HG03565 (cell line): ENCODE measurements around the gene COQ10A.
A peak's percentile ranks its signal among the peaks of the same experiment; 100 is the strongest.
"Not testable (repeated sequence)": the region's sequence is repeated elsewhere in the genome, so short reads cannot be mapped to it uniquely, and the experiment has no call there.

Source experiments
- ATAC-seq: cut with Tn5 transposase; IDR thresholded peaks from one replicate; pipeline ENCODE4 v1.9.1; 2021; ENCODE audit warnings: mild to moderate bottlenecking, moderate library complexity; ENCODE audit not compliant: unreplicated experiment

COQ10A gene

DNA sequence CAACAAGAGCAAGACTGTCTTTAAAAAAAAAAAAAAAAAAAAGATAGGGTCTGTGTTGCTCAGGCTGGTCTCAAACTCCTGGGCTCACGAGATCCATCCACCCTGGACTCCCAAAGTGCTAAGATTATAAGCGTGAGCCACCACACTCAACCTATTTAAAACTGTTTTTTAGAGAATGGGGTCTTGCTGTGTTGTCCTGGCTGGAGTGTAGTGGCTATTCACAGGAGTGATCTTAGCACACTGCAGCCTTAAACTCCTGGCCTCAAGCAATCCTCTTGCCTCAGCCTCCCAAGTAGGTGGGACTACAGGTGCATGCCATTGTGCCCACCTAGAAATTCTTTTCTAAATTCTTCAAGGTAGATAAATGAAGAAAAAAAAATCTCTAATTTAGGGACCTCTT lies 7.6 kb downstream of the COQ10A start:
- ATAC-seq: no peak

DNA sequence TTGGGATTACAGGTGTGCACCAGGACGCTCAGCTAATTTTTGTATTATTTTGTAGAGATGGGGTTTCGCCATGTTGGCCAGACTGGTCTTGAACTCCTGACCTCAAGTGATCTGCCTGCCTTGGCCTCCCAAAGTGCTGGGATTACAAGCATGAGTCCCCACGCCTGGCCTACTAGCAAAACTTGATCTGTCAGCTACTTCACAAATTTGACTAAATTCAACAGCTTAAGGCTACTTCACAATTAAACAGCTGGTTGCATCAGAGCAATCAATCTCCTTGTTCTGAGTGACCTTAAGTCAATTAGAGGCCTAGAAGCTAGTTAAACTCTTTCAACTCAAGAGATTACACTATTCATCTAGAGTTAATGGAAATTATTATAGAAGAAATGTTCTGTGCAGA lies 12.2 kb downstream of the COQ10A start:
- ATAC-seq: no peak

DNA sequence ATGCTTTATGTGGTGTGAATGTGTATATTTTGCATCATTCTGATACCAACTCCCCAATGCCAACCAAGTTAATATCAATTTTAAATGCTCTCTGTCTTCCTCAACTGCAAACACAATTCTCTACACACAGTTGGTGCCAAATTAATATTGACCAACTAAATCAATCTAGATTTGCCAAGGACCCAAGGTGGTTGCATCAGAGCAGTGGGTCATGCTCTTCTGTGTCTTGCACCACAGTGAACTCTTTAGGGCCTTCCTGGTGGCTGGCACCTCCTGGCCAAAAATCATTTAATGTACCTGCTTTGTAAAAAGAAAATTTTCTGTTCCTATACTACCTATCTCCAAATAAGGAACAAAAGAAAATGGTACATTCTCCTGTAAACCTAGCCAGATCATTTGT lies 14.1 kb downstream of the COQ10A start:
- no peak for ATAC-seq

DNA sequence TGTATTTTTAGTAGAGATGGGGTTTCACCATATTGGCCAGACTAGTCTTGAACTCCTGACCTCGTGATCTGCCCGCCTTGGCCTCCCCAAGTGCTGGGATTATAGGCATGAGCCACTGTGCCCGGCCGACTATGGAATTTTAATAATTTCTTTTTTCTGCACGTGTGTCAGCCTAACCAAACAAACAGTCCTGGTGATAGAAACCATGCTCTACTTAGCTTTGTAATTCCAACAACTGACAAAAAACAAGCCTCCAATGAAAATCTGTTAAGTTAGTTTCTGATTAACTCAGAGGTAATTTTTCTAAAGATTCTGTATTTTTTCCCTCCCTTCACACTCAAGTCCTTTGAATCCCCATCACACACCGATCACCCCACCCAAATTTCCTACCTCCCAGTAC lies 15.3 kb downstream of the COQ10A start:
- ATAC-seq: no peak

DNA sequence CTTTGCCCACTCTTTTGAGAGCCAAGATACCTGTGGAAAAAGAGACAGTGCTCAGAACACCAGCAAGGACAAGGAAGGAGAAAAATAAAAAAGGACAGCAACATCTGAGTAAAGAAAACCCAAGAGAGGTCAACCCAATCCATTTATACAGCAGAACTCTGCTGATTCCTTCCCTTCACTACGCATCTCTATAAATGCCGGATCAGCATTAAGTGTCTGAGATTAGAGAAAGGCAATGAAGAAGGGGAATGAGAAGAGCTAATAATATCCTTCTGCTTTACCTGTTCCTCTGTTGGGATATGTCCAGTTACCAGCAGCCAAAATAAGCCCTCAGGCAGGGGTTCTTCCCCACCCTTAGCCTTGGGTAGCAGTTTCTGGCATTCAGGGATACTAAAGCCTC lies 15.8 kb downstream of the COQ10A start:
- ATAC-seq: no peak

DNA sequence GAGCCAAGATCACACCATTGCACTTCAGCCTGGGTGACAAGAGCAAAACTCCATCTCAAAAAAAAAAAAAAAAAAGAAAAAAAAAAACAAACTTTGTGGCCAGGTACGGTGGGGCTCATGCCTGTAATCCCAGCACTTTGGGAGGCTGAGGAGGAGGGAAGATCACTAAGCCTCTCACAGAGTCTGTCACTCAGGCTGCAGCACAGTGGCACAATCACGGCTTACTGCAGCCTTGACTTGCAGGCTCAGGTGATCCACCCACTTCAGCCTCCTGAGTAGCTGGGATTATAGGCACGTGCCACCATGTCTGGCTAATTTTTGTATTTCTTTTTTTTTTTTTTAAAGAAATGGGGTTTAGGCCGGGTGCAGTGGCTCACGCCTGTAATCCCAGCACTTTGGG lies 17.5 kb downstream of the COQ10A start:
- not testable (repeated sequence) for ATAC-seq

DNA sequence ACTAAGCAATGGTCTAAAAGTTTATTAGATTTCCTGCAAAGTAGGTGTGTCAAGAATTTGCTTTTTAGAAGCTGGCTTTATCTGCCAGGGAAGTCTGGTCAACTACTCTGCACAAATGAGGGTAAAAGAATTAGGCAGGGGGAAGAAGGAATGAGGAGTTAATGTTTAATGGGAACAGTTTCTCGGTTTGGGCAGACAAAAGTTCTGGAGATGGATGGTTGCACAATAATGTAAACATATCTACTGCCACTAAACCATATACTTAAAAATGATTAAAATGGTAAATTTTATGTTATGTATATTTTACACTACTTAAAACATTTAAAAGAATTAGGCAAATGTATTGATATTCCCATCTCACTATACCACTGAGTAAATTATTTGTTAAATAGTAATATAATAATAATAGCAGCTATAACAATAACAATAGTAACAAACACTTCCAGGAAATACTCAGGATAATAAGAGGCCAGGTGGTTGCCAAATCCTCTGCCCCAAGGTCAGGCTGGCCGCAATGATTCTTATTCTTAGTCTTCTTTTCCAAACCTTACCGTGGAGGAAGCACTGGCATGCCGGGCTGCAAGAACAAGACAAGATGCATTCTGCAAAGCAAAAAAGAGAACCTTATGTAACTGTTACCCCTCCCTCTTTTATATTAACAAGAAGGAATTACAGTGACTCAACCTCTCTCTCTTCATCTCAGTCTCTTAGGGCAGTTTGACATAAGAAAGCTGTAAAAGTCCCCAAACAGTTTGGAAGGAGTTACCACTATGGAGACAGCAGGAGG lies 19.5 kb downstream of the COQ10A start:
- no peak for ATAC-seq

DNA sequence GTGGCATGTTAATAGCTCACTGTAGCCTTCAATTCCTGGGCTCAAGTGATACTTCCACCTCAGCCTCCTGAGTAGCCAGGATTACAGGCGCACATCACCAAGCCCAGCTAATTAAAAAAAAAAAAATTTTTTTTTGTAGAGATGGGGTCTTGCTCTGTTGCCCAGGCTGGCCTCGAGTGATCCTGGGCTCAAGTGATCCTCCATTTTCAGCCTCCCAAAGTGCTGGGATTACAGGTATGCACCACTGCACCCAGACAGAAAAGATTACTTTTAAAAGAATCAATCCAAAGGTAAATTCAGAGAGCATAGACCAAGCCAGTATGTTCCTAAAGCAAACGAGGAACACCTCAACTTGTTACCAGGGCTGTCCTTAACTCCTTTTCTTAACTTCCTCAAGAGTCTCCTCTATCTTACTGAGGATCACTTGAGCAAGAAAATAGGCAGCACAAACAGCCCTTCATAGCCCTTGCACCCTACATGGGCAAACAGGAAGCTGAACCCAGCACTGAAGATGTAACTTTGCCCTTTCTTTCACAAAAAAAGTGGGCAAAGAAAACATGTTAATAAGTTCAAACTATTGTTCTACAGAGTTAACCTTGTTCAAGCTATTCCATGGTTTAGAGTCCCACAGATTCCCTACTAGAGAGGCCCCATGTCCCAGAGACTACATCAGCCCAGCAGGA lies 22.1 kb downstream of the COQ10A start:
- ATAC-seq: no peak

DNA sequence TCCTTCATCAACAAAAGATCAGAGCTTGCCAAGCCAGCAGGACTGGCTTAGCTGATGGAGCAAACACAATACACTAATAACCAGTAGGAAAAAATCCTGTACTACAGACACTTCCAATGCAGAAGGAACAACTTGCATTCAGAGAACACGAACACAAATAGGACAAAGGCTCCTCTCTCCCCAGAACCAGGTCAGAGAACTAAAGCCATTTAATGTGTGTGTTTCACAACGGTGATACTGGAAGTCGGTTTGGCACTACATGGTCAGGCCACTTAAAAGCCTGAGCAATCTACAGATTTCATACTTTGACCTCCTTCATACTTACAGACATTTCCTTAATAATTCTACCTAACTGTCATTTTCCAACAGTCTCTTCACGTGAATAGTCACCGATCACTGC lies 27.1 kb downstream of the COQ10A start:
- no peak for ATAC-seq

DNA sequence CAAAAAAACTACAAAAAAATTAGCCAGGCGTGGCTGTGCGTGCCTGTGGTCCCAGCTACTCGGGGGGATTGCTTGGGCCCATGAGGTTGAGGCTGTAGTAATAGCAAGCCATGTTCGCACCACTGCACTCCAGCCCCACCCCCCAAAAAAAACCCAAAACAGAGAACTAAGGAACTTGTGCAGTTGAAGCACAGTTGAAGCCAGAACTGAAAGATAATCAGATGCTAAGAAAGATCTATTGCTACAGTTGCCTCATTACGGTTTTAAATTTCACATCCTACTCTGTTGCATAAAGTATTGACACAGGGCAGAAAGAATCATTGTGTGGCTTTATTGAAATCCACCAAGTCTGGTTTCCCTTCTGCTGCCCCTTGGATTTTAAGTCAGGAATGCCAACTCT lies 29.6 kb downstream of the COQ10A start:
- no peak for ATAC-seq

DNA sequence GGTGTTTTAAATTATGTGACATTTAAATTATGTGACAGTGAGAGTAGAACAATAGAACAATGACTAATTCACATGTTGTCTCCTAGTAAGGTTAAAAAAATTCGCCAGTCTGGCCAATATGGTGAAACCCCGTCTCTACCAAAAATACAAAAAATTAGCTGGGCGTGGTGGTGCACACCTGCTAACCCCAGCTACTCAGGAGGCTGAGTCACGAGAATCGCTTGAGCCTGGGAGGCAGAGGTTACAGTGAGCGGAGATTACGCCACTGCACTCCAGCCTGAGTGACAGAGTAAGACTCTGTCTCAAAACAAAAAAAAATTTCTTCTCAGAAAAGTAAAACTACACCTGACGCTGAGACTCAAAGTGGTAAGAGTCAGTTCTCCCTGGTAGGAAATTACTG lies 30.7 kb downstream of the COQ10A start:
- no peak for ATAC-seq

DNA sequence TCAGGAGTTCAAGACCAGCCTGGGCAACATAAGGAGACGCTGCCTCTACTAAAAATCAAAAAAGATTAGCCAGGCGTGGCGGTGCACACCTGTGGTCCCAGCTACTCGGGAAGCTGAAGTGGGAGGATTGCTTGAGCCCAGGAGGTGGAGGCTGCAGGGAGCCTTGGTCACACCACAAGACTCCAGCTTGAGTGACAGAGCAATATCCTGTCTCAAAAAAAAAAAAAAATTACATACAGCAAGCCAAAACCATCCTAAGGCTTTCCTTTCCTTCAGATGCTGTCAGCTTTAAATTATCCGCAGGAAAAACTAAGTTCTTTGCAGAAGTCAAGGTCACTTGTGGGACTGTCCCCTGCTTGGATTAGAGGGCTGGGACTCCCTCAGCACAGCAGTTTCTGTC lies 32.1 kb downstream of the COQ10A start:
- ATAC-seq: no peak

DNA sequence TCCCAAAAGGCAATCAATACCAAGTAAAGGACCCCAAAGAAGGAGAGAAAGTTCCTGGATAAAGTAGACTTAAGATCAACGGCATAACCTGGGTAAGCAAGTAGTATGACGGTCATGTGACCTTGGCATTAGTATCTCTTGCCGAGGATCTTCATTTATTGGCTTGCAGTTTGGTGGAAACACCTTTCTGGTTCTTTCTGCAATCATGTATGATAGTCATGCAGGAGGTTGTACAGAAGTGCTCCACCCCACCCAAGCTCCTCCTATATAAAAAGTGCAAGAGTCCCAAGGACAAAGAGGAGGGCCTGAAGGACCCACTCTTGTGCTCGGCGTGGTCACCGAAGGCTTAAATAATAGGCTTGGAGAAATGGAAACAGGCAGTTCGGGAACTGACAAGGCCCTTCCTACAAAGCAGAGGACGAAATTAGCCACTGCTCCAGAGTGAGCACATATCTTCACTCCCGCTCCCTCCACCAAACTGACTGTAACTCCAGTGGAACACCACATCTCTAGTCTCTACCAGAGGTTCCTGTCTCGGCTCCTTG lies 32.6 kb downstream of the COQ10A start:
- ATAC-seq: no peak

DNA sequence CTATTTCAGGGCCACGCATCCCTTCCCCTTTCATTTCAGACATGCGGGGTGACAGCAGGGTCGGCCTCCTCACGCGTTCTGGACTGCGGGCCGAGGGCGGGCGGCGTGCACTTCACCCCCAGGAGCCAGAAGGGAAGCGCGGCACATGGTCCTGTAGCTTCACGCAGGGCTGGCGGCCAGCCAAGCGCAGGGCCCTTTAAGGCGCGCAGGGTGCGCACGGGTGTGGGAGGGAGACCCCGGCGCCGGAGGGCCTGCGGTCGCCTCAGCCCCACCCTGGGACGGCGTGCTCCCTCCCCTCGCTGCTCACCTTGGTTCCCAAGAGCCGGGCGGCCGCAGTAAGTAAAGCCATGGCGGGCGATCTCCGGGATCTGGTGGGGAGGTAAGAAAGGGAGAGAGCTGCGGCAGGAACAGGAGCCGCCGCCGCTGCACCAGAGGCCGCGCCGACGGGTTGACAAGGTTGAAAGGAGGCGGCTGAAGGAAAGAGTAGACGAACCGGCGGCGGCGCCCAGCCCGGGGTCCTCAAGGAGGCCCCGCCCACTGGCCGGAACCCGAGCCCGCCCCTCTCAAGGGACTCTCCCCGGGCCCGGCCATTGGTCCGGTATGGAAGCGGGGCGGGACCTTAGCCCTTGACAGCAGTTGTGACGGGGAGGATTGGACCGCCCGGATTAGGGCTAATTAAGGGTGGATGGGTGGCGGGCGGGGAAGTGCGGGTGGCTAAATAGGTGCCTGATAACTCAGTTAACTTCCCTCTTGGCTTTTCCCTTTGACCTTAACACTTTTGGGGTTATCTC lies 33.3 kb downstream of the COQ10A start, which contains the start of gene CS:
CS (minus strand) TSS at position 478 of the 791 bp plus-strand sequence; CDS start at position 349, 129 bp downstream.
- ATAC-seq: peak; percentile 82

DNA sequence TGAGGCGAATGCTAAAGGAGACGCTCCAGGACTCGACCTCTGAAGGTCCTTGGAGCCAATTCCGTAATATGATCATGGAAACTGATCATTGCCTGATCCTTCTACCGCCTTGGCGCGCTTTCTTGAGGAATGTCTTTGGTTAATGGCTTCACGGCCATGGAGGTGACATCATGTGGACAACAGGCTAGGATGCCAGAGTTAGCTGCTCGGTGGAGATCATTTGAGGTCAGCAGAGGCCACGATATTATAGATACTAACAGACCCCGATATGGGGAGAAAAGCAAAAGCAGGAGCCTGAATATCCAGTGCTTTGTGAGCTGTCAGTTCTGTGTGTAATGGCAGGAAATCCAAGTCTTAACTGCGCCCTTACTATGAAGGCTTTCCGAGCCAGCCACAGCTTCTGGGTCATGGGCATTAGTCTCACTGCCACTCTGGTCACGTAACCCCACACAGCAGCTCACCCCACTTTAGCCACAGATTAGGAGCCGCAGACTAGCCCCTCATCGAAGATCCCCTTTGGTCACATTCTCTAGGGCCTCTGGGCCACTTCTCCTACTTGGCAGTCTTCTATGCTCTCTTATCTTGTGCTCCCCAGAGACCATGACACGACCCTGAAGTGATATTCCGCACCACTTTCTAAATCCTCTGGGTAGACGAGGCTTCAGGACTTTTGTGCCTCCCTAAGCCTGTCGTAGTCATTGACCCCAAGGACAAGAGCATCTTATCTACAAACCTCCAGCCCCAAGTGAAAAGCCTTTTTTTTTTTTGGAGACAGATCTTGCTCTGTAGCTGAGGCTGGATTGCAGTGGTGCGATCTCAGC lies 34.1 kb downstream of the COQ10A start:
- no peak for ATAC-seq

DNA sequence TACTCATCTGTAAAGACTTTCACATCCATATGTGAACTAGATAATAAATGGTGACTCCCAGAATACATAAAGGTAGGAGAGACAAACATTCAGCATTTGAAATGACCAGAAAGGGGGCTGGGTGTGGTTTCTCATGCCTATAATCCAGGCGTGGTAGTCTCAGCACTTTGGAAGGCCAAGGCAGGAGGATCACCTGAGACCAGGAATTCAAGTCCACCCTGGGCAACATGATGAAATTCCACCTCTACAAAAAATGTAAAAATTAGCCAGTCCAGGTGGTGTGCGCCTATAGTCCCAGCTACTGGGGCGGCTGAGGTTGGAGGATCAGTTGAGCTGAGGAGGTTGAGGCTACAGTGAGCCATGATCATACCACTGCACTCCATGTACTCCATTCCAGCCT lies 37.5 kb downstream of the COQ10A start:
- no peak for ATAC-seq

DNA sequence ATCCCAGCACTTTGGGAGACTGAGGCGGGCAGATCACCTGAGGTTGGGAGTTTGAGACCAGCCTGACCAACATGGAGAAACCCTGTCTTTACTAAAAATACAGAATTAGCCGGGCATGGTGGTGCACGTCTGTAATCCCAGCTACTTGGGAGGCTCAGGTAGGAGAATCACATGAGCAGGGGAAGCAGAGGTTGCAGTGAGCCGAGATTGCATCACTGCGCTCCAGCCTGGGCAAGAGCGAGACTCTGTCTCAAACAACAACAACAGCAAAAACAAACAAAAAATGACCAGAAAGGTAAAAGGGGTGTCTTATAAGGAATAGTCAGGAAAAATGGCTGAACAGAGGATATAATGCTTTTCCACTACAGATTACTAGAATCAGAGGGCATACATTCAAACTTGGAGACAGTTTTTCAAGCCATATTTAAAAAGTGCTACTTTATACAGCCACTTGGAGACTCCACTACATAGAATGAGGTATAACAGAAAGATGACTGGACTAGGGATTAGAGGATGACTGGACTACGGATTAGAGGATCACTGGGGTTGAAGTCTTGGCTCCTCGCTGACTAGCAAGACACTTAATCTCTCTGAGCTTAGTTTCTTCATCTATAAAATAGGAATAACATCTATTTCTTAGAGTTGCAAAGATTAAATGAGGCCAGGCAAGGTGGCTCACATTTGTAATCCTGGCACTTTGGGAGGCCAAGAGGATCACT lies 38.3 kb downstream of the COQ10A start:
- ATAC-seq: no peak

DNA sequence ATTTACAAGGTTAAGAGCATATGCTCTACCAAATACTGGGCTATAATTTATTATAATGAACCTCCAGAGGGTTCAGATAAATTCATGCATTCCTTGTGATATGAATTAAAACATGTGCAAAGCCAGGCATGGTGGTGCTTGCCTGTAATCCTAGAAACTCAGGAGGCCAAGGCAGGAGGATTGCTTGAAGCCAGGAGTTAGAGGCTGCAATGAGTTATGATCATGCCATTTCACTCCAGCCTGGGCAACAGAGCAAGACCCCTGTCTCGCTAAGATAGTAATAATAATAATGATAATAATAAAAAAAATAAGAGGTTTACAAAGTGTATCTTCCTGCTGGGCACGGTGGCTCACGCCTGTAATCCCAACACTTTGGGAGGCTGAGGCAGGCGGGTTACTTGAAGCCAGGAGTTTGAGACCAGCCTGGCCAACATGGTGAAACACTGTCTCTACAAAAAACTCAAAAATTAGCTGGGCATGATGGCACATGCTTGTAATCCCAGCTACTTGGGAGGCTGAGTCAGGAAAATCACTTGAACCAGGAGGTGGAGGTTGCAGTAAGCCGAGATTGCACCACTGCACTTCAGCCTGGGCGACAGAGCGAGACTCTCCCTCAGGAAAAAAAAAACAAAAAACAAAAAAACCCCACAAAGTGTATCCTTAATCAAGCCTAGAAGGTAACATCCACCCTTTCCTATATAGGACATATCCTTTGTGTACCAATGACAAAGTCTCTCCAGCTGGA lies 40.7 kb downstream of the COQ10A start:
- ATAC-seq: no peak

DNA sequence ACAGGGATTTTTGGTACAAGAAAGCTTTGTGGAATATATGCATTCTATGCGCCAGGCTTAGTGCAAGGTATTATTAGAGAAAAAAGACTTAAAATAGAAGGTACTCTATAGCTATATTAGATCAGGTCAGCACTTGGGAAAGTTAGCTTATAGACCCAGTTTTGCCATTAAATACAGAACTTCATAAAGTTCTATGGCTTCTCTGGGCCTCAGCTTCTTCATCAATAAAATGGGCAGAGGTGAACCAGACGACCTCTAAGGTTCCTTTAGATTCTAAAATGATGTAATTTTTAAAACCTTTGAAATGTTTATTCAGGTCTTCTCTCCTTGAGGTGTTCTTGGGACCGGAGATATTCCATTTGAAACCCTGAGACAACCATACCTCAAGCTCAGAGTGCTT lies 42.0 kb downstream of the COQ10A start:
- ATAC-seq: no peak
